ENCODE results near the gene ANG.

ANG gene

GRCh38 chr14:20667957-20668356 is 20.6 kb upstream of the ANG start:
- no peak for TF ChIP-seq TAF1 (IDR thresholded peaks at IDR 0.05; ENCODE audit: borderline replicate concordance, insufficient read depth, low read length)
- no peak for TF ChIP-seq FOXP2 (optimal IDR thresholded peaks at IDR 0.05; ENCODE audit: borderline replicate concordance, extremely low read depth, extremely low read length, insufficient read depth)
- no peak for TF ChIP-seq POLR2AphosphoS5 (IDR thresholded peaks at IDR 0.05; ENCODE audit: low read depth, low read length)
- no peak for TF ChIP-seq REST (IDR thresholded peaks at IDR 0.05; ENCODE audit: insufficient read depth in 1 of 2, low read depth in 2 of 2, low read length in 2 of 2)
- TF ChIP-seq SIN3A (IDR thresholded peaks at IDR 0.05; ENCODE audit: borderline replicate concordance, insufficient read depth, low read length): no peak

- TF ChIP-seq POLR2AphosphoS5 (IDR thresholded peaks at IDR 0.05; ENCODE audit: low read depth, low read length): no peak
- no peak for TF ChIP-seq TAF1 (IDR thresholded peaks at IDR 0.05; ENCODE audit: borderline replicate concordance, insufficient read depth, low read length)
- no peak for TF ChIP-seq FOXP2 (optimal IDR thresholded peaks at IDR 0.05; ENCODE audit: borderline replicate concordance, extremely low read depth, extremely low read length, insufficient read depth)
- TF ChIP-seq SIN3A (IDR thresholded peaks at IDR 0.05; ENCODE audit: borderline replicate concordance, insufficient read depth, low read length): no peak
- TF ChIP-seq REST (IDR thresholded peaks at IDR 0.05; ENCODE audit: insufficient read depth in 1 of 2, low read depth in 2 of 2, low read length in 2 of 2): no peak
These were observed 19.6 kb upstream of the ANG start for GRCh38 chr14:20668969-20669368.

GRCh38 chr14:20671597-20672283 is 16.8 kb upstream of the ANG start:
- TF ChIP-seq POLR2AphosphoS5 (IDR thresholded peaks at IDR 0.05; ENCODE audit: low read depth, low read length) (no peak), TAF1 (IDR thresholded peaks at IDR 0.05; ENCODE audit: borderline replicate concordance, insufficient read depth, low read length) (no peak), FOXP2 (optimal IDR thresholded peaks at IDR 0.05; ENCODE audit: borderline replicate concordance, extremely low read depth, extremely low read length, insufficient read depth) (no peak), SIN3A (IDR thresholded peaks at IDR 0.05; ENCODE audit: borderline replicate concordance, insufficient read depth, low read length) (no peak)

- TF ChIP-seq POLR2AphosphoS5 (IDR thresholded peaks at IDR 0.05; ENCODE audit: low read depth, low read length) (no peak), REST (IDR thresholded peaks at IDR 0.05; ENCODE audit: insufficient read depth in 1 of 2, low read depth in 2 of 2, low read length in 2 of 2) (no peak), TAF1 (IDR thresholded peaks at IDR 0.05; ENCODE audit: borderline replicate concordance, insufficient read depth, low read length) (no peak), SIN3A (IDR thresholded peaks at IDR 0.05; ENCODE audit: borderline replicate concordance, insufficient read depth, low read length) (no peak), FOXP2 (optimal IDR thresholded peaks at IDR 0.05; ENCODE audit: borderline replicate concordance, extremely low read depth, extremely low read length, insufficient read depth) (no peak)
These were observed 12.9 kb upstream of the ANG start for GRCh38 chr14:20675669-20676068.

GRCh38 chr14:20676072-20676471 is 12.5 kb upstream of the ANG start:
- TF ChIP-seq SIN3A (IDR thresholded peaks at IDR 0.05; ENCODE audit: borderline replicate concordance, insufficient read depth, low read length): no peak

GRCh38 chr14:20679907-20680306 is 8.7 kb upstream of the ANG start:
- TF ChIP-seq SIN3A (IDR thresholded peaks at IDR 0.05; ENCODE audit: borderline replicate concordance, insufficient read depth, low read length) (no peak), FOXP2 (optimal IDR thresholded peaks at IDR 0.05; ENCODE audit: borderline replicate concordance, extremely low read depth, extremely low read length, insufficient read depth) (no peak), REST (IDR thresholded peaks at IDR 0.05; ENCODE audit: insufficient read depth in 1 of 2, low read depth in 2 of 2, low read length in 2 of 2) (no peak), POLR2AphosphoS5 (IDR thresholded peaks at IDR 0.05; ENCODE audit: low read depth, low read length) (no peak), TAF1 (IDR thresholded peaks at IDR 0.05; ENCODE audit: borderline replicate concordance, insufficient read depth, low read length) (no peak)
